HG03280 (cell line): Measurements from ENCODE around the gene CIPC.

Experiments
- ATAC-seq: cut with Tn5 transposase; IDR thresholded peaks from one replicate; pipeline ENCODE4 v1.9.1; 2021; ENCODE audit warnings: mild to moderate bottlenecking, moderate library complexity; ENCODE audit not compliant: unreplicated experiment

Gene CIPC

DNA sequence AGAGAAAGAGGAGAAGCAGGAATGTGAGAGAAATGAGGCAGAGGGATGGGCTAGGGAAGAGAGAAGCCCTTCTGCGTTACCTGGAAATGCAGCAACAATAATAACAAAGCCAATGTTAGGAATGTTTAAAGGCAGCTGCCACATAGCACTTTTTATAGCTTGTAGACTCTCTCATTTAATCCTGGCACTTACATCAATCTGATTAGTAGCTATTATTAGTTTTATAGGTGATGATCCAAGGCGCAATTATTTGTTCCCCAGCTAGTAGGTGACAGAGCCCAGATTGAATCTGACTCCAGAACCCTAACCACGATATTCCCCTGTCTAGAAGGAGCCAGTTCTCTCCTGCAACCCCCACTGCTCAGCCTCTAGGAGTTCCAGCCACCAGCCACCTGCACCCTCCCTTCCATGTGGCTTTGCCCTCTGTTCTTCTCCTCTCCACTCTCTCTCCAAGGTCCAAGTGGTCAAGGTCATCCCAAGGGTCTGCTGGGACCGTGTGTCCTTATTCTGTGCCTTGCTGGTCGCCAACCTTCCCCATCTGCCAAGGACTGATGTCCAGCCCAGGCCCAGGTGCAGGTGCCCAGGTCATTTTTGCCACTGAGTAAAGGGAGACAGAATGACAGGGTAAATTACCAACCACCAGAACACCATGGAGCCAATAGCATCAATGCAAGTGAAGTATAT is 29.4 kb upstream of the CIPC start:
- ATAC-seq, result no peak

- no peak for ATAC-seq
Measured at GRCh38 chr14:77069551-77069950, 28.5 kb upstream of the CIPC start.

DNA sequence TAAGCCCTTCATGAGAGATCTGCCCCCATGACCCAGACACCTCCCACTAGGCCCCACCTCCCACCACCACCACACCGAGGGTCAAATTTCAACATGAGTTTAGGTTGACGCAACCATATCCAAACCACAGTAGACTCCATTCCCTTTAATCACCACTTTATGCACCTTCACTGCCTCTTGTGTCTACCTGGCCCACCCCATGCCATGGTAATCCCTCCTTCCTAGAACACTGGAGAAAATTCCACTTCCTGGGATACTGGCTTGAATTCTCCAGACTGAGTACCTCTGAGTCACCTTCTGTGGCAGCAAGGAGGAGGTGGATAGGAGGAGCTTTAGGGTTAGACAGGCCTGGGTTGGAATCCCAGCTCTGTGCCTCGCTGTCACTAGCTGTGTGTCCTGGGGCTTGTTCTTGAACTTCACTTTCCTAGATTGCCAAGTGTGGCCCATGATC is 26.1 kb upstream of the CIPC start:
- ATAC-seq, result no peak

GRCh38 chr14:77074969-77075368 is 23.1 kb upstream of the CIPC start:
- ATAC-seq, result no peak

DNA sequence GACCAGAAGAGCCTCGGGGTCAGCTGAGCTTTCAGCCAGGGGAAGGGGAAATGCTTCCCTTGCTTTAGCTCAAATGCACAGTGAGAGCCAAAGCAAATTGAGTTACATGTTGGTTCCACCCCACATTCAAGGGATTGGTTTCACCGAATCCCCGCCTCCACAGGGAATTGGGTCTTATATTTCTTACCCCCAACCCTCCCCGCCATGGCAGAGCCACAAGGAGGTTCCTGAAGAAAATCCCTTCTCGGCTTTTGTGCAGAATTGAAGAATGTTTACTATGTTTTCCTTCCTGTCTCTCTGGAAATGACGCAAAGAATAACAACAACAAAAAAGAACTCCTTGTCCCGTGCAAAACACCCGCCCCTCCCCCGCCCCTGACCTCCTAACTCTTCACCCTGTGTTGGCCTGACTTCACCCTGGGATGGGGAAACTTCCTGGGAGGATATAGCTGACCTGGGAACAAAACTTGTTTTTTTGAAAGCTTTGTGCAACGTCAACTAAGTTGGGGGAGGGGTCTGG is 21.9 kb upstream of the CIPC start:
- no peak for ATAC-seq

DNA sequence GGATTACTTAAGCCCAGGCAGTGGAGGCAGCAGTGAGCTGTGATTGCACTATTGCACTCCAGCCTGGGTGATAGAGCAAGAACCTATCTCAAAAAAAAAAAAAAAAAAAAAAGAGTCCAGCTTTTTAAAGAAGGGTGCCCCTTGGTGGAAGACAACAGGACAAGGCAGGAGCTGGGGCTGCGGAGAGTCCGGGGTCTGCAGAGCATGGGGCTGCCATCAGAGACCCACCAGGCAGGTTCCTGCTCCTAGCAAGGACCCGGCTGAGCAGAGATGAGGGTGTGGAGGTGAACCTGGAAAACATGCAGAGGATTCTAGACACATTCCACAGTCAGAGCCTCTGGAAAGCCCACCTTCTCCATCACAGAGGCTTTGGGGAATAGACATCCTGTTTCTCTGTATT is 21.0 kb upstream of the CIPC start:
- no peak for ATAC-seq

GRCh38 chr14:77082356-77082755 is 15.7 kb upstream of the CIPC start:
- no peak for ATAC-seq

- no peak for ATAC-seq
Measured at GRCh38 chr14:77083082-77083481, 15.0 kb upstream of the CIPC start.

- no peak for ATAC-seq
Measured at GRCh38 chr14:77084985-77085384, 13.1 kb upstream of the CIPC start.

GRCh38 chr14:77085538-77085937 is 12.5 kb upstream of the CIPC start:
- ATAC-seq, result no peak

DNA sequence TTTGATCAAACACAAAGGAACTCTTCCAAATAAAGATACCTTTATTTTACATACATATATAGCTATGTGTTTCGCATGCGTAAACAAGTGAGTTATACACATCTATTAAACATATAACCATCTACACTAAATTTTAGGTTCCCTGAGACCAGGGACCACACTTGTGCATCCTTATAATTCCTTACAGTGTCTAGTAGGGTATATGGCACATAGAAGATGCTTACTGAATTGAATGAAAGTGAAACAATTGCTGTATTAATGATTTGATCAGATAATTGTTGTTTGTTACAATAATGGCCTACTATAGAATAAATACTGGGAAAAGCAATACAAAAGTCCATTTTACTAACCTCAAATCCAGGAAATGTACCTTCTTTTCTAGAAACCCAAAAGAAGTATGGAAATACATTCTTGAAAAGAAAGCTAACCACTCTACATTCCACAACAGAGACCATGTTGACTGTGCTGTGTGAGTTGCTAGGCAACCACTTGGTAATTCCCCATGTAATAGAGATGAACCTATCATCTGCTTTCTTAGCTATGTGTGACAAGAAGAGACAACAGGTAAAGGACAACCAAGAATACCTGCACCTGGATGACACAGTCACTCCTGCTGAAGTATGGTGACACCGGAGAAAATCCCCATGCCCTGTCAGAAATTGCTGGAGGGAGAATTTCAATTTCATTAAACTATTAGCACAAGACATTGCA is 11.9 kb upstream of the CIPC start:
- peak; percentile 37 for ATAC-seq

GRCh38 chr14:77086951-77087350 is 11.1 kb upstream of the CIPC start:
- ATAC-seq, result no peak

GRCh38 chr14:77087631-77088030 is 10.4 kb upstream of the CIPC start:
- no peak for ATAC-seq

DNA sequence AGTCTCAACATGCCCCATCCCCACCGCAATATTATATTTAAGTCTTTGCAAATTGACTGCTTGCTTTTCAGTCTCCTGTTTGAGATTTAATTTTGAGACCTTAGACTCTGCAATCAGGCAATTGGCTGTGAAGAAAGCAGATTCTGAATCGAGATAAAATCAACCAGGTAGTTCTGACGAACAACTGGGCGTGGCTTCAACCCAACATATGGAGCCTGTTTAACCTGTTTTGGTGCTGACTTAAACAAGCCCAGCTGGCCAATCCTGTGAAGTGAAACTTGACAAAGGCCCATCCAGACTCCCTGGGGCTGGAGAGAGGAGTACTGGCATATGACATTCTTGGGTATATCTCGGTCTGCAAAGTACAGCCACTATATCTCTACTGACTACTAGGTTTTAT is 9.8 kb upstream of the CIPC start:
- no peak for ATAC-seq

DNA sequence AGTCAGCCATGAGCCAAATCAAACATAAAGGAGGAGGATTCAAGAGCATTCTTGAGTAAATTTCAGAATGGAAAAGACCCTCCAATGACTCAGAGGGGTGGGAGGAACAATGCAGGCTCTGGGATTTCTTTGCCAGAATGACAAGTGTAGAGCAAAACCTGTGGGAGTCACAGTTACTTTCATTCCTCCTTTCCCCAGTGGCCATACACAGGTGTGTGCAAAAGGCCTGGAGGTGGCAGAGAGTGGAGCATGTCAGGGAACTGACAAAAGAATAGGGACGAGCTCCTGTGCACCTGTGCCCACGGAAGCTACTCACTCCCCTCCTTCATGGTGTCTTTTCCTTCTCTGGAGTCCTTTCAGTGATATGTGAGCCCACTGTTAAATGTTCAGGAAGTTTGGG is 9.4 kb upstream of the CIPC start:
- ATAC-seq, result no peak

- ATAC-seq, result no peak
Measured at GRCh38 chr14:77091518-77091917, 6.5 kb upstream of the CIPC start.

DNA sequence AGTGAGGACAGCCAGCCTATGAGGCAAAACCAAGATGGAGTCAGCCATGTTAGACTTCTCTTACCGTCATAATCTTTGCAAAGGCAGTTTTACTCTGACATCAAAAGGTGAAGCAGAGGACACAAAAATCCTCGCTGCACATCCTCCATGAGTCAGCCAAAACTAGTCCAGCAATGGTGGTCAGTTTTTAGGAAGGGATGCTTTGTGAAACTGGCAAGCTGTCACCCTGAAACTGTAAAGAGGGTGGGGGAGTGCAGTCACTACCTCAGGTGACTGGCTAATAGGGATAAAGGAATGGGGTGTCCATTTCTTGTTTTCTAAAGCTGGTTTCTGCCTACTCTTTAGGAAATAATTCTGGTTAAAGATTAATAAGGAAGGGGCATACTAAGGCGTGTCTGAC is 5.4 kb upstream of the CIPC start:
- no peak for ATAC-seq

GRCh38 chr14:77094672-77095284 is 3.3 kb upstream of the CIPC start:
- ATAC-seq, result no peak

GRCh38 chr14:77097006-77097699 is 905 bp upstream of the CIPC start:
- no peak for ATAC-seq

DNA sequence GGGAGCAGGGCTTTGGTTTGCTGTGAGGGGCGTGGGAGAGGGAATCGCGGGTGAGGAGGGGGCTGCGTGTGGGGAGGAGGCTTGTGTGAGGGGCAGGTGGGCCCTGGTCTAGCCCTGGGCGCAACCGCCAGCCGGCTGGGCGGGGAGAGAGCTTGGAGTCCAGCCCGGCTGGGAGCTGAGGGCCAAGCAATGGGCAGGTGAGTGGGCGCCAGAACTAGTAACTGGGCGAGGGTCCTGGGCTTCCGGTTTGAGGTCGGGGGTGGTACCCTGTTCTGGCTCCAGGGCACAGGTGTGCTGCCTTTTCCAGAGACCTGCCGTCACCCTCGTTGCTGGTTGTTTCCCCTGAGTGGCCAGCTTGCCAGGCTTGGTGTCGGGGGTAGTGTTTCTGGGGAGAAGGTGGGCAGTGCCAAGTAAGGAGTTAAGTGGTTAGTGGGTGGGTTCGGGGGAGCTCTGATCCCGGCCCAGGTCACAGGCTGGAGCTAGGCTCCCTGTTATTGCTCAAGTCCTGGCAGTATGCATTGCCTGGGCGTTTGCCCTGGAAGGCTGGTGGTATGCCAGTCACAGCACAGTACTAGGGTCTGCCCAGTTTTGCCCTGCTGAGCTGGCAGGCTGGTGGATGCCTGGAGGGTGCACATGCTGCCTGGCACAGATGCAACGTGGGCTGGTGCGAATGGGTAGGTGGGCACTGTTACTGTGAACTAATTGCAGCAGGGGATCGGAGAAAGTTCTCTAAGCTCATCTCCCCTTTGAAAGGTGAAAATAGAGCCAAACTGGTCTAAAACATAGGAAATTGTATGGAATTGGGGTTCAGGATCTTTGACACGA is 683 bp downstream of the CIPC start:
- ATAC-seq, result no peak
